ENCODE measurements around the gene OXSR1.

OXSR1 gene

GRCh38 chr3:38121832-38122461 is 43.4 kb upstream of the OXSR1 start:
- Histone ChIP-seq H3K36me3 (replicated peaks; ENCODE audit: low read depth, low read length) (peaks cover 45% of the 10 kb centered on the region), H3K9me3 (ENCODE audit: insufficient read depth, low read length) (no peaks in the 10 kb centered on the region), H3K4me2 (ENCODE audit: low read length) (no peak overlapping the region), H3K4me1 (ENCODE audit: low read length) (peaks cover 4% of the 10 kb centered on the region), H2AFZ (ENCODE audit: low read depth, low read length) (no peak overlapping the region), H3K79me2 (ENCODE audit: low read length) (no peaks in the 10 kb centered on the region), H3K27me3 (ENCODE audit: low read depth, low read length) (no peaks in the 10 kb centered on the region), H3K9ac (ENCODE audit: low read length) (no peak overlapping the region), H4K20me1 (ENCODE audit: insufficient read depth, low read length) (peaks cover 17% of the 10 kb centered on the region; the same call in 1 of the 2 replicates), H3K27ac (ENCODE audit: low read length) (no peak overlapping the region), H3K4me3 (ENCODE audit: low read length) (no peak overlapping the region)
- TF ChIP-seq CTCF (IDR thresholded peaks at IDR 0.05; ENCODE audit: low read depth, low read length): no peak
- no peak for TF ChIP-seq EZH2phosphoT487 (IDR thresholded peaks at IDR 0.05; ENCODE audit: low read depth)

GRCh38 chr3:38122712-38123290 is 42.5 kb upstream of the OXSR1 start:
- Histone ChIP-seq H3K9ac (ENCODE audit: low read length) (no peak overlapping the region), H3K4me1 (ENCODE audit: low read length) (peaks cover 4% of the 10 kb centered on the region), H4K20me1 (ENCODE audit: insufficient read depth, low read length) (peaks cover 17% of the 10 kb centered on the region; the same call in 1 of the 2 replicates), H3K79me2 (ENCODE audit: low read length) (no peaks in the 10 kb centered on the region), H3K9me3 (ENCODE audit: insufficient read depth, low read length) (no peaks in the 10 kb centered on the region), H3K4me2 (ENCODE audit: low read length) (no peak overlapping the region), H3K36me3 (replicated peaks; ENCODE audit: low read depth, low read length) (peaks cover 54% of the 10 kb centered on the region), H3K27ac (ENCODE audit: low read length) (no peak overlapping the region), H3K27me3 (ENCODE audit: low read depth, low read length) (no peaks in the 10 kb centered on the region), H2AFZ (ENCODE audit: low read depth, low read length) (no peak overlapping the region), H3K4me3 (ENCODE audit: low read length) (no peak overlapping the region)
- no peak for TF ChIP-seq EZH2phosphoT487 (IDR thresholded peaks at IDR 0.05; ENCODE audit: low read depth)
- no peak for TF ChIP-seq CTCF (IDR thresholded peaks at IDR 0.05; ENCODE audit: low read depth, low read length)

GRCh38 chr3:38124324-38125122 is 40.8 kb upstream of the OXSR1 start:
- Histone ChIP-seq H3K36me3 (replicated peaks; ENCODE audit: low read depth, low read length) (peaks cover 67% of the 10 kb centered on the region), H3K9me3 (ENCODE audit: insufficient read depth, low read length) (no peaks in the 10 kb centered on the region), H3K27ac (ENCODE audit: low read length) (no peak overlapping the region), H3K4me2 (ENCODE audit: low read length) (no peak overlapping the region), H3K4me3 (ENCODE audit: low read length) (no peak overlapping the region), H3K9ac (ENCODE audit: low read length) (no peak overlapping the region), H4K20me1 (ENCODE audit: insufficient read depth, low read length) (peaks cover 17% of the 10 kb centered on the region; the same call in 1 of the 2 replicates), H3K79me2 (ENCODE audit: low read length) (no peaks in the 10 kb centered on the region), H3K27me3 (ENCODE audit: low read depth, low read length) (no peaks in the 10 kb centered on the region), H3K4me1 (ENCODE audit: low read length) (no peaks in the 10 kb centered on the region), H2AFZ (ENCODE audit: low read depth, low read length) (no peak overlapping the region)
- no peak for TF ChIP-seq CTCF (IDR thresholded peaks at IDR 0.05; ENCODE audit: low read depth, low read length)
- no peak for TF ChIP-seq EZH2phosphoT487 (IDR thresholded peaks at IDR 0.05; ENCODE audit: low read depth)
